ENCODE measurements around the gene MRPS6. TPM values are rescaled to one million over a fixed set of nuclear protein-coding genes. Genes with fewer than 3 reads are reported as not detected.

The MRPS6 gene
- total RNA-seq, 1 donor from 2014 or later: 40.2 TPM

GRCh38 chr21:34176448-34176847, 103.1 kb downstream of the MRPS6 start:
- POLR2A ChIA-PET: no interaction called here
- Mint-ChIP-seq H3K27ac (no peak overlapping the region), H3K36me3 (ENCODE audit: low read depth) (peaks cover 5% of the 10 kb centered on the region), H3K4me3 (no peak overlapping the region), H3K27me3 (no peaks in the 10 kb centered on the region), H3K4me1 (no peaks in the 10 kb centered on the region), H3K9me3 (peaks cover 27% of the 10 kb centered on the region)
- no peak for DNase-seq
- CTCF ChIA-PET: no interaction called here
- TF ChIP-seq CTCF (IDR thresholded peaks at IDR 0.05): no peak
- no peak for ATAC-seq (ENCODE audit: low read depth)
- intact Hi-C loops (cut with micrococcal nuclease): no loop called here

DNA sequence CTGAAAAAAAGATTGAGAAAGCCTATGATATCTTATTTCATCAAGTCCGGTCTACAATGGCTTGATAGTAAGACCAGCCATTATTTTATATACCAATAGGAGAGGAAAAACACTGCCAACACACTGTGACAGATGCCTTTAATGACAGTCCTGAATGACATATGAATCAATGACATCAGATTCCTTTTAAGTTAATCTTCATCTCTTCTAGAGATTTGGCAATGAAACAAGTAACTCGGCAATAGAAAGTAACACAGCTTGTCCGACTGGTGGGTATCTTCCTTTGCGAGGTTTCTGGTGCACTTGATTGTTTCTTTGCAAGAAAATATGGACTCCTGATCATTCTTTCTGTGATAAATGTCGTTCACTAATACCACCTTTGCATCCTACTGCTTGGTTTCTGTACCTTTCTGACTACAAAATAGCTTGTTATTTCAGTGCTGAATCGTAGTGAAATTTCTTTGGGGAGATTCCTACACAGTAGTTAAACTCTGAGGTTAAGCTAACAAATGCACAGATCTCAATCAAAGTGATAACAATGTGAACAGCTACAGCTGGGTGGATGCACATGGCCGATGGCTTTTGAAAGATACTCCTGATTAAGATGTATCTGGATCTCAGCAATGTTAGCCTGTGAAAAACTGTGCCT, 104.7 kb downstream of the MRPS6 start:
- Mint-ChIP-seq H3K9me3 (peaks cover 19% of the 10 kb centered on the region), H3K27me3 (no peaks in the 10 kb centered on the region), H3K4me3 (no peak overlapping the region), H3K36me3 (ENCODE audit: low read depth) (no peaks in the 10 kb centered on the region), H3K4me1 (no peaks in the 10 kb centered on the region), H3K27ac (no peak overlapping the region)
- intact Hi-C loops (cut with micrococcal nuclease): no loop called here
- ATAC-seq (ENCODE audit: low read depth) (no peak), DNase-seq (no peak)
- TF ChIP-seq CTCF (IDR thresholded peaks at IDR 0.05): no peak
- POLR2A ChIA-PET: no interaction called here
- CTCF ChIA-PET: no interaction called here

DNA sequence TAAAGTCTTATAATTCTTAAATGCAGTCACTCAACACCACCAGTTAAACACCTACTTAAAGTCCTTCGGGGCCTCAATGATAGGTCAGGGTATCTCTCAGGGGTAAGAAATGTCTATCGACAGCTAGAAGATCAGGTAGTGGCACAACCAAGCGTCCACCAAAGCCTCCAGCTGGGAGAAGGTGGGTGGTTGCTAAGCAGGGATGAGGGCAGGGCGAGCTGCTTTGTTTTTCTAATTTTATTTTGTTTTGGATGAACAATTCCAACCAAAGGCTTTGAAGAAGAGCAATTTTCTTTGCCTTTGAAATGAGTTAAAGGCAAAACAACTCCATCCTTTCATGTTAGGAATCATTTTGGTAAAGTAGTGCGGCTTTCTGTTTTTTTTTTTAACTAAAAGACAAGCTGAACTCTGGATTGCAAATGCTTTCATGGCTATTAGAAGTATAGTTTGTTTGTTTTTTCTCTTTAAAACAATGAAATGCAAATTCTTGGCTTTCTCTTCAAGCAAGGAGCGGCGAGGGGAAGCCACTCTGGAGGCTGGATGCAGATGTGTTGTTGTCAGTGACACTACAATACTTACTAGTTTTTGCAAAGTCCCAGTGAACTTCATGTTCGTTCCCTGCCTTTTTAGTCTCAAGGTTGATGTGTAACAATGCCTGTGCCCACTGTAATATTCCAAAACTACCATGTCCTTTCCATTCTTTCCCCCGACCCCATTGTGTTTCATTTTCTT, 106.0 kb downstream of the MRPS6 start:
- CTCF ChIA-PET: no interaction called here

DNA sequence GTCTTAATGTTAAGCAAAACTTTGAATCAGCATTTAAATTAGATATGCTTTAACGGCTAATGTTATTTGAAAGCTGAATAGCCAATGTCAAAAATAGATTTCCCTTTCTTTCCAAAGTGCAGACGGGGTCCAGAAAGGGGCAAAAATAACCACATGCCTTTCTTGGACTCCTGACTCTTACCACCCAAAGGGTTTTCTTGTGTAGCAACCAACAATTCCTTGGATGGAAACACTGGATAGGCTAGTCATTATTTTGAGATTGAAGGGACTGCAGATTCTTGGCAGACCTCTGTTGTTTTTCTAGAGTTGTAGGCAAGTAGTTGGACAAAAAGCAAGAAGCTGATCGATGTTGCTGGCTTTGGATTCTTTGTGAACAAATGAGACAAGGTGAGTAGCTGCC, 107.0 kb downstream of the MRPS6 start:
- Mint-ChIP-seq H3K36me3 (ENCODE audit: low read depth) (no peaks in the 10 kb centered on the region), H3K27me3 (no peaks in the 10 kb centered on the region), H3K4me1 (no peaks in the 10 kb centered on the region), H3K9me3 (peaks cover 2% of the 10 kb centered on the region), H3K4me3 (no peak overlapping the region), H3K27ac (no peak overlapping the region)
- ATAC-seq (ENCODE audit: low read depth): no peak
- TF ChIP-seq CTCF (IDR thresholded peaks at IDR 0.05): no peak
- DNase-seq: no peak
- intact Hi-C loops (cut with micrococcal nuclease): no loop called here
- POLR2A ChIA-PET: no interaction called here
- CTCF ChIA-PET: no interaction called here

More for the DNA sequence above, 106.0 kb downstream of the MRPS6 start:
- POLR2A ChIA-PET: no interaction called here
- intact Hi-C loops (cut with micrococcal nuclease): no loop called here
- Mint-ChIP-seq H3K36me3 (ENCODE audit: low read depth) (no peaks in the 10 kb centered on the region), H3K9me3 (peaks cover 9% of the 10 kb centered on the region), H3K4me3 (no peak overlapping the region), H3K4me1 (no peaks in the 10 kb centered on the region), H3K27ac (no peak overlapping the region), H3K27me3 (no peaks in the 10 kb centered on the region)
- ATAC-seq (ENCODE audit: low read depth) (no peak), DNase-seq (no peak)
- no peak for TF ChIP-seq CTCF (IDR thresholded peaks at IDR 0.05)

- intact Hi-C loops (cut with micrococcal nuclease): no loop called here
- CTCF ChIA-PET: no interaction called here
- POLR2A ChIA-PET: no interaction called here
- H3K27ac Mint-ChIP-seq: no peak overlapping the region
- H3K36me3 Mint-ChIP-seq (ENCODE audit: low read depth): no peaks in the 10 kb centered on the region
- H3K4me1 Mint-ChIP-seq: no peaks in the 10 kb centered on the region
- no peak for ATAC-seq (ENCODE audit: low read depth)
- TF ChIP-seq CTCF (IDR thresholded peaks at IDR 0.05): no peak
- no peak for DNase-seq
- H3K4me3 Mint-ChIP-seq: no peak overlapping the region
- H3K27me3 Mint-ChIP-seq: no peaks in the 10 kb centered on the region
- no peaks in the 10 kb centered on the region for H3K9me3 Mint-ChIP-seq
Measured at GRCh38 chr21:34180826-34181359, 107.5 kb downstream of the MRPS6 start.

Data from activated B cell treated with CpG ODN at 0.5 μM for 24 hours (primary cell).